Loucy (cell line): ENCODE results near the gene TMEM95.

Source experiments
- EZH2phosphoT487 ChIP-seq: fragments of 200-600 bp; IDR thresholded peaks from 2 replicates; pipeline ENCODE4 v1.6.1; 2018; ENCODE audit warnings: antibody characterized with exemption, mild to moderate bottlenecking, moderate library complexity, borderline replicate concordance
- TF ChIP-seq, protein P1 (sequence below): fragments of 200-600 bp; sonication (generic); conservative IDR thresholded peaks from 2 replicates; pipeline ENCODE4 v1.5.1; 2014; ENCODE audit warnings: mild to moderate bottlenecking, antibody characterized with exemption, low read length

DNA sequence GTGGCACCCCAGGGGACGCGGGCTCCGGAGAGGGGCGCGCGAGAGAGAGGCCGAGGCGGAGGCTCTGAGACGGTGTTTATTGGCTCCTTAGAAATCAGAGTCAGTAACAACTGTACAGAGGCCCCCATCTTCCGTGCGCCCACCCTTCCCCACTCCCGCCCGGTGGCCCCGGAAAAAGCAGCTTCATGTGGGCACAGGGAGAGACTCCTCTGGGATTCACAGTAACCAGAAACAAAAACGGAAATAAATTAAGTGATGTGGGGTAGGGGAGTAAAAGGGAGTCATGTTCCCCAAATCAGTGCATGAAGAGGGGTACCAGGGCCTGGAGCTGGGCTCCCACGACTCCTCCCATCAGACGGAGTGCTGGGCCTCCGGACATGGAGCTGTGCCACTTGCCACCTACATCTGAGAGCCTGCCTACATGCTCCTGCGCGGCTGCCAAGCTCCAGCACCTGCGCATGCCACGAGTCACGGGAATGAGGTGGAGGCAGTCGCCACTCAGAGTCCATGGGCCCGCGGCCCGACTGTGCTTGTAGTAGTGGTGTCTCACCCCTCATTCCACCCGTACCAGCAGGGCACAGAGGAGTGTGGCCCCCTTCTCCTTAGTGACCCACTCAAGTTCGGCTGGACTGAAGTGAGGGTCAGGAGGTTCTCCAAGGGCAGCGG lies 39.3 kb upstream of the TMEM95 start:
- TF ChIP-seq, protein P1, sequence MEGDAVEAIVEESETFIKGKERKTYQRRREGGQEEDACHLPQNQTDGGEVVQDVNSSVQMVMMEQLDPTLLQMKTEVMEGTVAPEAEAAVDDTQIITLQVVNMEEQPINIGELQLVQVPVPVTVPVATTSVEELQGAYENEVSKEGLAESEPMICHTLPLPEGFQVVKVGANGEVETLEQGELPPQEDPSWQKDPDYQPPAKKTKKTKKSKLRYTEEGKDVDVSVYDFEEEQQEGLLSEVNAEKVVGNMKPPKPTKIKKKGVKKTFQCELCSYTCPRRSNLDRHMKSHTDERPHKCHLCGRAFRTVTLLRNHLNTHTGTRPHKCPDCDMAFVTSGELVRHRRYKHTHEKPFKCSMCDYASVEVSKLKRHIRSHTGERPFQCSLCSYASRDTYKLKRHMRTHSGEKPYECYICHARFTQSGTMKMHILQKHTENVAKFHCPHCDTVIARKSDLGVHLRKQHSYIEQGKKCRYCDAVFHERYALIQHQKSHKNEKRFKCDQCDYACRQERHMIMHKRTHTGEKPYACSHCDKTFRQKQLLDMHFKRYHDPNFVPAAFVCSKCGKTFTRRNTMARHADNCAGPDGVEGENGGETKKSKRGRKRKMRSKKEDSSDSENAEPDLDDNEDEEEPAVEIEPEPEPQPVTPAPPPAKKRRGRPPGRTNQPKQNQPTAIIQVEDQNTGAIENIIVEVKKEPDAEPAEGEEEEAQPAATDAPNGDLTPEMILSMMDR: no peak
- TF ChIP-seq EZH2phosphoT487: no peak
